H1 (cell line): Measurements from ENCODE around the gene OLFML2A. TPM values are rescaled to one million over a fixed set of nuclear protein-coding genes. Genes with fewer than 3 reads are reported as not detected.

ENCODE experiments used
- BCL11A ChIP-seq, 2 experiments: IDR thresholded peaks; one replicate each; pipeline ENCODE4 v1.6.1; 2011; ENCODE audit warnings: low read depth in 2 of 2, low read length in 2 of 2, mild to moderate bottlenecking in 2 of 2
- BRCA1 ChIP-seq: IDR thresholded peaks from 2 replicates; pipeline ENCODE4 v1.6.1; 2012; ENCODE audit warnings: low read depth, low read length, improper control_type of control experiment
- CBX5 ChIP-seq: fragments of 300-800, 300-1000 bp; sonication (generic); IDR thresholded peaks from 2 replicates; pipeline ENCODE4 v1.7.1; 2016; ENCODE audit warnings: antibody characterized with exemption, low read length, low read depth
- CHD2 ChIP-seq: IDR thresholded peaks from 2 replicates; pipeline ENCODE4 v1.6.1; 2012; ENCODE audit warnings: low read length, improper control_type of control experiment
- NANOG ChIP-seq: IDR thresholded peaks from 2 replicates; pipeline ENCODE4 v1.6.1; 2011; ENCODE audit warnings: low read length, low read depth, mild to moderate bottlenecking, inconsistent platforms; ENCODE audit not compliant: insufficient read depth, poor library complexity, severe bottlenecking
- RNF2 ChIP-seq: fragments of 200-900, 300-1000 bp; sonication (generic); IDR thresholded peaks from 2 replicates; pipeline ENCODE4 v1.7.1; 2016; ENCODE audit warnings: borderline replicate concordance, low read depth, mild to moderate bottlenecking, antibody characterized with exemption, low read length; ENCODE audit not compliant: poor library complexity, severe bottlenecking; ENCODE audit errors: missing control alignments
- SIX5 ChIP-seq: IDR thresholded peaks from 2 replicates; pipeline ENCODE4 v1.6.1; 2011; ENCODE audit warnings: mild to moderate bottlenecking, low read depth, low read length
- TAF1 ChIP-seq: IDR thresholded peaks from 2 replicates; pipeline ENCODE4 v1.6.1; 2011; ENCODE audit warnings: mild to moderate bottlenecking, low read depth, low read length
- TAF7 ChIP-seq: optimal IDR thresholded peaks from 2 replicates; pipeline ENCODE3; 2011; ENCODE audit warnings: low read depth, mild to moderate bottlenecking, inconsistent platforms, low read length, moderate library complexity, borderline replicate concordance
- TEAD4 ChIP-seq: IDR thresholded peaks from 2 replicates; pipeline ENCODE4 v1.6.1; 2012; ENCODE audit warnings: low read depth, low read length, inconsistent platforms, mixed read lengths
- YY1 ChIP-seq: IDR thresholded peaks from 2 replicates; pipeline ENCODE4 v1.6.1; 2011; ENCODE audit warnings: low read depth, mild to moderate bottlenecking, low read length
- polyA plus RNA-seq, 7 experiments: library from polyadenylated mRNA; depleted of rRNA in 3 of 7; stranded (reverse) in 5 of 7; unstranded in 2 of 7; fragments of >200 nt in 5 of 7; fragments of 200-250 nt in 2 of 7; gene quantifications; 1 replicate in 5 of 7; 2 replicates in 1 of 7; 4 replicates in 1 of 7; pipeline versions ENCODE4 v1.2.1 to v1.2.3, GENCODE V29; 2011 to 2013; ENCODE audit warnings: missing spikeins in 2 of 7, mixed read lengths in 2 of 7
- total RNA-seq: library from RNA; stranded (reverse); fragmentation: NEBNext Ultra II Directional; extraction: Animal tissue kit (Norgen Biotek cat#: 25700); gene quantifications from 2 replicates; pipeline ENCODE4 v1.2.1, GENCODE V29; 2021

The OLFML2A gene
- total and polyA plus RNA-seq, 2 of the 8 experiments (the other 6 are each of a cell fraction or from before 2014, with no cell fraction given) = 7.8 to 11.5 TPM

DNA sequence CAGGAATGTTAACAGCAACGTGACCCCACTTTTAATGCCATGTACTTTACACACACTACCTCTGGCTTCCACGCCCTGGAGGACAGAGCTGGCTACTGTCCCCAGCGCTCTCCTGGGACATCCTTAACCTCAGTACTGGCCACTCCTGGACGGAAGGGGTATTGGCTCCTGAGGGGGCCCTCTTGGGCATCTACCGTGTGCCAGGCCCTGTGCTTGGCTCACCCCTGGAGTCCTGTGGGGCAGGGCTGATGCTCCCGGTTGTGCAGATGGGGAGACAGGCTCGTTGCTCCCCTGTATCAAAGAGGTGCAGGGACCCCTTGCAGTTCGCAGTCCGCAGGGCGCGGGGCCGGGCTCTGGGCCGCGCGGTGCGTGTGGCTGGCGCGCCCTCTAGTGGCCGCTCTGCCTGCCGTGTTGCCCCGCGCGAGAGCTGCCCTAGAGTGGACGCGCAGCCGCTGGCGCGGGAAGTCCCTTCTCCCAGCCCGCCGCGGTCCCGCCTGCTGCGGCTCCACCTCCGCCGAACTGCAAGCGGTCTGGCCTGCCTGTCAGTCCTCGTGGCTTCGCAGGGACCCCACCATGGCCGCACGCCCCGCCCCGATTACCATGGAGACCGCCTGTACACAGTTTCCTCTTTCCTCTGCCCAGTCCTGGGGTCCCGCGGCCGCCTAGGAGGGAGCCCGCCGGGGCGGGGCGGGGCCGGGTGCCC is 76.0 kb downstream of the OLFML2A start, which contains the start of gene WDR38 (continued):
- TF ChIP-seq NANOG (no peak), BCL11A (IDR thresholded peaks at IDR 0.05; ENCODE audit: low read depth in 2 of 2, low read length in 2 of 2) (no peak), CHD2 (no peak), YY1 (peak; percentile 57; the same call in 1 of the 2 replicates), BRCA1 (no peak), SIX5 (no peak), TEAD4 (no peak), CBX5 (no peak), TAF7 (peak; percentile 20), TAF1 (no peak), RNF2 (no peak)
